SK-N-SH (cell line): ENCODE results near the gene ASF1B.

ENCODE experiments used
- CTCF ChIP-seq: fragments of 200-600 bp; sonication (generic); IDR thresholded peaks from 2 replicates; pipeline ENCODE4 v1.6.1; 2017; ENCODE audit warnings: antibody characterized with exemption, mild to moderate bottlenecking, moderate library complexity
- FOXM1 ChIP-seq: IDR thresholded peaks from 2 replicates; pipeline ENCODE4 v1.4.0; 2012; ENCODE audit warnings: low read depth, mild to moderate bottlenecking
- TF ChIP-seq, protein P1 (sequence below): IDR thresholded peaks from 2 replicates; pipeline ENCODE4 v1.4.0; 2012; ENCODE audit warnings: low read depth

GRCh38 chr19:14127176-14127575 lies 9.2 kb downstream of the ASF1B start:
- TF ChIP-seq CTCF, result no peak
- TF ChIP-seq FOXM1, result no peak
- TF ChIP-seq, protein P1, sequence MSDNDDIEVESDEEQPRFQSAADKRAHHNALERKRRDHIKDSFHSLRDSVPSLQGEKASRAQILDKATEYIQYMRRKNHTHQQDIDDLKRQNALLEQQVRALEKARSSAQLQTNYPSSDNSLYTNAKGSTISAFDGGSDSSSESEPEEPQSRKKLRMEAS, result no peak
